ENCODE data around the gene DDX4.

DNA sequence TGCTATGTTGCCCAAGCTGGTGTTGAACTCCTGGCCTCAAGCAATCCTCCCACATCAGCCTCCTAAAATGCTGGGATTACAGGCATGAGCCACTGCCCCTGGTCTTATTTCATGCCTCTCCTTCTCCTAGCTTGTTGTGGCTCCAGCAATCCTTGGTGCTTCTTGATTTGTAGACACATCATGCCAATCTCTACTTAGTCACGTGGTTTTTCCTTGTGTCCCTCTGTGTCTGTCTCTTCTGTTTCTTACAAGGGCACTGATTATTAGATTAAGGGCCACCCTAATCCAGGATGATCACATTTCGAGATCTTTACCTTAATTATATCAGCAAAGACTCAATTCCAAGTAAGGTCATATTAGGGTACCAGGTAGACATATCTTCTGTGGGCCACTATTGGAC is 104.1 kb downstream of the DDX4 start:
- TF ChIP-seq, protein P1, sequence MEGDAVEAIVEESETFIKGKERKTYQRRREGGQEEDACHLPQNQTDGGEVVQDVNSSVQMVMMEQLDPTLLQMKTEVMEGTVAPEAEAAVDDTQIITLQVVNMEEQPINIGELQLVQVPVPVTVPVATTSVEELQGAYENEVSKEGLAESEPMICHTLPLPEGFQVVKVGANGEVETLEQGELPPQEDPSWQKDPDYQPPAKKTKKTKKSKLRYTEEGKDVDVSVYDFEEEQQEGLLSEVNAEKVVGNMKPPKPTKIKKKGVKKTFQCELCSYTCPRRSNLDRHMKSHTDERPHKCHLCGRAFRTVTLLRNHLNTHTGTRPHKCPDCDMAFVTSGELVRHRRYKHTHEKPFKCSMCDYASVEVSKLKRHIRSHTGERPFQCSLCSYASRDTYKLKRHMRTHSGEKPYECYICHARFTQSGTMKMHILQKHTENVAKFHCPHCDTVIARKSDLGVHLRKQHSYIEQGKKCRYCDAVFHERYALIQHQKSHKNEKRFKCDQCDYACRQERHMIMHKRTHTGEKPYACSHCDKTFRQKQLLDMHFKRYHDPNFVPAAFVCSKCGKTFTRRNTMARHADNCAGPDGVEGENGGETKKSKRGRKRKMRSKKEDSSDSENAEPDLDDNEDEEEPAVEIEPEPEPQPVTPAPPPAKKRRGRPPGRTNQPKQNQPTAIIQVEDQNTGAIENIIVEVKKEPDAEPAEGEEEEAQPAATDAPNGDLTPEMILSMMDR (conservative IDR thresholded peaks at IDR 0.05): no peak
- no peak for TF ChIP-seq ZFX (IDR thresholded peaks at IDR 0.05)

Measured in C4-2B (cell line).